Right renal cortex interstitium (tissue), 3 donors: ENCODE data around the gene TMUB1. TPM values are rescaled to one million over a fixed set of nuclear protein-coding genes. Genes with fewer than 3 reads are reported as not detected.

ENCODE experiments used
- DNase-seq, 3 donors: peaks; one replicate each; pipeline ENCODE4 v3.0.0-alpha.2; 2013; ENCODE audit warnings: low read depth in 3 of 3, low spot score in 2 of 3
- polyA plus RNA-seq, 3 donors: library from polyadenylated mRNA; unstranded; fragments of 120-200 nt; gene quantifications; one replicate each; pipeline ENCODE4 v1.2.1, GENCODE V29; 2013; ENCODE audit not compliant: insufficient read length in 3 of 3

Gene TMUB1
- 10 to 100 TPM; 21.1 to 26.4 (median 21.4) TPM for polyA plus RNA-seq

GRCh38 chr7:151083071-151083823 lies at the start of gene TMUB1:
TSS of gene TMUB1 (minus strand) at chr7:151083493. CDS start at chr7:151082563, 930 bp downstream.
- no peak for DNase-seq

GRCh38 chr7:151132461-151133205 lies 49.3 kb upstream of the TMUB1 start:
- no peak for DNase-seq

- no peak for DNase-seq
Measured at GRCh38 chr7:151131592-151132293, 48.5 kb upstream of the TMUB1 start.

- no peak for DNase-seq
Measured at GRCh38 chr7:151131224-151131591, 47.9 kb upstream of the TMUB1 start.

- DNase-seq = no peak
Measured at GRCh38 chr7:151130741-151131157, 47.5 kb upstream of the TMUB1 start.

- no peak for DNase-seq
Measured at GRCh38 chr7:151129960-151130591, 46.8 kb upstream of the TMUB1 start.

- no peak for DNase-seq
Measured at GRCh38 chr7:151129117-151129959, 46.0 kb upstream of the TMUB1 start.

- no peak for DNase-seq
Measured at GRCh38 chr7:151128716-151129115, 45.4 kb upstream of the TMUB1 start.

GRCh38 chr7:151128144-151128543 lies 44.9 kb upstream of the TMUB1 start:
- DNase-seq = no peak

- no peak for DNase-seq
Measured at GRCh38 chr7:151126491-151127137, 43.3 kb upstream of the TMUB1 start.

- DNase-seq = no peak
Measured at GRCh38 chr7:151125846-151126481, 42.7 kb upstream of the TMUB1 start.

GRCh38 chr7:151125470-151125845 lies 42.2 kb upstream of the TMUB1 start:
- no peak for DNase-seq

GRCh38 chr7:151124899-151125399 lies 41.7 kb upstream of the TMUB1 start:
- no peak for DNase-seq

GRCh38 chr7:151124481-151124880 lies 41.2 kb upstream of the TMUB1 start:
- DNase-seq = no peak

GRCh38 chr7:151123822-151124464 lies 40.6 kb upstream of the TMUB1 start:
- peak in 2 of 3 donors; percentile 61 to 76 for DNase-seq

GRCh38 chr7:151123158-151123821 lies 40.0 kb upstream of the TMUB1 start:
- DNase-seq = no peak

GRCh38 chr7:151122796-151123157 lies 39.5 kb upstream of the TMUB1 start:
- DNase-seq = no peak

GRCh38 chr7:151122276-151122675 lies 39.0 kb upstream of the TMUB1 start:
- no peak for DNase-seq
